ENCODE data around the gene IFT74. TPM values are rescaled to one million over a fixed set of nuclear protein-coding genes. Genes with fewer than 3 reads are reported as not detected.

Gene IFT74
- total and polyA plus RNA-seq, 2 donors (not counting 1 experiment from before 2014, with no cell fraction given) = 12.8 to 18.0 TPM

DNA sequence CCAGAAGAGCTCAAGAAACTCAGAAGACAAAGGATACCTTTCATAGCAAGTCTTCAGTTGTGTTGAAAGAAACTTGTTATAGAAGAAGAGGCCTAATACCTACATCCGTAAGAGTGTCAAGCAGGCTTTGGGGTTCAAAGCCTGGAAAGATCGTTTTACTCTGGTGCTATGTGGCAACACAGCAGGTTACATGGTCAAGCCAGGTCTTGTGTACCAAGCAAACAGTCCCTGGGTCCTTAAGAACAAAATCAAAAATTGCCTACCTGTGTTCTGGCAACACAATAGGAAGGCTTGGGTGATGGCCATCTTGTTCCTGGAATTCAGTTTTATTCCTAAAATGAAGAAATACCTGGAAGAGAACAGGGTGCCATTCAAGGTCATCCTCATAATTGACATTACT is 81.3 kb downstream of the IFT74 start:
- Histone ChIP-seq H3K4me2 (ENCODE audit: extremely low read depth, insufficient read depth, low read length) (no peak overlapping the region), H2AFZ (ENCODE audit: low read length) (no peak overlapping the region), H3K27me3 (ENCODE audit: control insufficient read depth, insufficient read depth, low read length) (no peaks in the 10 kb centered on the region), H3K79me2 (ENCODE audit: control insufficient read depth, insufficient read depth, low read length) (no peaks in the 10 kb centered on the region), H3K36me3 (ENCODE audit: control insufficient read depth, insufficient read depth, low read length) (no peaks in the 10 kb centered on the region), H3K9me3 (ENCODE audit: control insufficient read depth, insufficient read depth, low read depth, low read length) (no peaks in the 10 kb centered on the region), H3K27ac (ENCODE audit: insufficient read depth, low read length) (no peak overlapping the region), H3K9ac (ENCODE audit: insufficient read depth, low read length) (no peak overlapping the region), H3K4me3 (replicated peaks in 1 of 4; ENCODE audit: control extremely low read depth in 1 of 4, insufficient read depth in 1 of 4, low read depth in 3 of 4, low read length in 4 of 4) (no peak overlapping the region), H4K20me1 (ENCODE audit: control insufficient read depth, extremely low read depth, insufficient read depth, low read length) (no peaks in the 10 kb centered on the region), H3K4me1 (ENCODE audit: control insufficient read depth, extremely low read depth, insufficient read depth, low read length) (no peaks in the 10 kb centered on the region)
- TF ChIP-seq, protein P1, sequence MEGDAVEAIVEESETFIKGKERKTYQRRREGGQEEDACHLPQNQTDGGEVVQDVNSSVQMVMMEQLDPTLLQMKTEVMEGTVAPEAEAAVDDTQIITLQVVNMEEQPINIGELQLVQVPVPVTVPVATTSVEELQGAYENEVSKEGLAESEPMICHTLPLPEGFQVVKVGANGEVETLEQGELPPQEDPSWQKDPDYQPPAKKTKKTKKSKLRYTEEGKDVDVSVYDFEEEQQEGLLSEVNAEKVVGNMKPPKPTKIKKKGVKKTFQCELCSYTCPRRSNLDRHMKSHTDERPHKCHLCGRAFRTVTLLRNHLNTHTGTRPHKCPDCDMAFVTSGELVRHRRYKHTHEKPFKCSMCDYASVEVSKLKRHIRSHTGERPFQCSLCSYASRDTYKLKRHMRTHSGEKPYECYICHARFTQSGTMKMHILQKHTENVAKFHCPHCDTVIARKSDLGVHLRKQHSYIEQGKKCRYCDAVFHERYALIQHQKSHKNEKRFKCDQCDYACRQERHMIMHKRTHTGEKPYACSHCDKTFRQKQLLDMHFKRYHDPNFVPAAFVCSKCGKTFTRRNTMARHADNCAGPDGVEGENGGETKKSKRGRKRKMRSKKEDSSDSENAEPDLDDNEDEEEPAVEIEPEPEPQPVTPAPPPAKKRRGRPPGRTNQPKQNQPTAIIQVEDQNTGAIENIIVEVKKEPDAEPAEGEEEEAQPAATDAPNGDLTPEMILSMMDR (conservative IDR thresholded peaks at IDR 0.05 in 1 of 2, IDR thresholded peaks at IDR 0.05 in 1 of 2; ENCODE audit: low read depth in 1 of 2, low read length in 2 of 2) = no peak
- TF ChIP-seq EZH2 (IDR thresholded peaks at IDR 0.05; ENCODE audit: low read length, missing control alignments) = no peak
- DNase-seq (ENCODE audit: low read depth in 2 of 2) = no peak

DNA sequence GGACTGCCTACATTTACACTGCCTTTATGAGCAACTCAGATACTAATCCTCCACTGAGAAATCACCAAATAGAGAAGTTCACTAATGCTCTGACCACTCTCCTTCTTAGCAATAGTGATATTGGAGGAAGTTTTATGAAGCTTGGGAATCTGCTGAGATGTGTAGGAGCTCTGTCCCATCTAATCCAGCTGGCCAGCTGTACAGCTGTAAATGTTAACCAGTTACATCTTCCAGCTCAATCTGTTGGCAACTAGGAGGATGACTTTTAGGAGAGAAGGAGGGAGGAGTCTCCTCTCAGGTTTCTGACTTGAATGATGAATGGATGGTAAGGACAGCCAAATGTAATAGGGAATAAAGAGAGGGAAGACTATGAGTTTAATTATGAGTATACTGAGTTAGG is 85.5 kb downstream of the IFT74 start:
- Histone ChIP-seq H3K4me1 (ENCODE audit: control insufficient read depth, extremely low read depth, insufficient read depth, low read length) (no peaks in the 10 kb centered on the region), H4K20me1 (ENCODE audit: control insufficient read depth, extremely low read depth, insufficient read depth, low read length) (no peaks in the 10 kb centered on the region), H3K36me3 (ENCODE audit: control insufficient read depth, insufficient read depth, low read length) (no peaks in the 10 kb centered on the region), H3K79me2 (ENCODE audit: control insufficient read depth, insufficient read depth, low read length) (no peaks in the 10 kb centered on the region), H3K9ac (ENCODE audit: insufficient read depth, low read length) (no peak overlapping the region), H2AFZ (ENCODE audit: low read length) (no peak overlapping the region), H3K27ac (ENCODE audit: insufficient read depth, low read length) (no peak overlapping the region), H3K4me2 (ENCODE audit: extremely low read depth, insufficient read depth, low read length) (no peak overlapping the region), H3K9me3 (ENCODE audit: control insufficient read depth, insufficient read depth, low read depth, low read length) (no peaks in the 10 kb centered on the region), H3K27me3 (ENCODE audit: control insufficient read depth, insufficient read depth, low read length) (no peaks in the 10 kb centered on the region), H3K4me3 (replicated peaks in 1 of 4; ENCODE audit: control extremely low read depth in 1 of 4, insufficient read depth in 1 of 4, low read depth in 3 of 4, low read length in 4 of 4) (no peak overlapping the region)
- DNase-seq (ENCODE audit: low read depth in 2 of 2) = peak in 1 of 2 donors; percentile 7
- TF ChIP-seq EZH2 (IDR thresholded peaks at IDR 0.05; ENCODE audit: low read length, missing control alignments) = no peak
- TF ChIP-seq, protein P1 (conservative IDR thresholded peaks at IDR 0.05 in 1 of 2, IDR thresholded peaks at IDR 0.05 in 1 of 2; ENCODE audit: low read depth in 1 of 2, low read length in 2 of 2) = no peak

DNA sequence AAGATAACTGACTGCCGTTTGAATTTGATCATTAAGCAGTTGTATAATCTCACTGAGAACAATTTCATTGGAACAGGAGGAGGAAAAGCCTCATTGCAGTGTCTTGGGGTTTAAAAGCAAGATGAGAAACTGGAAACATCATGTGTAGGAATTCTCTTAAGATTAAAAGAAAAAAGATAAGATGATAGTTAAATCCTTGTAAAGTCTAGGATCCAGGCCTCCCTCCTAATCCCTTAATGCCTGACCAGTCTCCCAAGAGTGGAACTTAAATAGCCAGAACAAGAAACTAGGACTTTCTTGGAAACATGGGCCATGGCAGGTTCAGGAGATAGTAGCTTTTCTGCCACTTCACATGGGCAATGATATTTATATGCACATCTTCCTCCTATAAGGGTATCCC is 86.3 kb downstream of the IFT74 start:
- no peak for DNase-seq (ENCODE audit: low read depth in 2 of 2)
- TF ChIP-seq EZH2 (IDR thresholded peaks at IDR 0.05; ENCODE audit: low read length, missing control alignments) = no peak
- TF ChIP-seq, protein P1 (conservative IDR thresholded peaks at IDR 0.05 in 1 of 2, IDR thresholded peaks at IDR 0.05 in 1 of 2; ENCODE audit: low read depth in 1 of 2, low read length in 2 of 2) = no peak
- H3K9ac ChIP-seq (ENCODE audit: insufficient read depth, low read length) = no peak overlapping the region
- H3K27me3 ChIP-seq (ENCODE audit: control insufficient read depth, insufficient read depth, low read length) = no peaks in the 10 kb centered on the region
- no peak overlapping the region for H3K27ac ChIP-seq (ENCODE audit: insufficient read depth, low read length)
- no peaks in the 10 kb centered on the region for H3K9me3 ChIP-seq (ENCODE audit: control insufficient read depth, insufficient read depth, low read depth, low read length)
- no peaks in the 10 kb centered on the region for H3K4me1 ChIP-seq (ENCODE audit: control insufficient read depth, extremely low read depth, insufficient read depth, low read length)
- no peaks in the 10 kb centered on the region for H4K20me1 ChIP-seq (ENCODE audit: control insufficient read depth, extremely low read depth, insufficient read depth, low read length)
- no peak overlapping the region for H3K4me3 ChIP-seq (replicated peaks in 1 of 4; ENCODE audit: control extremely low read depth in 1 of 4, insufficient read depth in 1 of 4, low read depth in 3 of 4, low read length in 4 of 4)
- H3K4me2 ChIP-seq (ENCODE audit: extremely low read depth, insufficient read depth, low read length) = no peak overlapping the region
- no peaks in the 10 kb centered on the region for H3K79me2 ChIP-seq (ENCODE audit: control insufficient read depth, insufficient read depth, low read length)
- H2AFZ ChIP-seq (ENCODE audit: low read length) = no peak overlapping the region
- H3K36me3 ChIP-seq (ENCODE audit: control insufficient read depth, insufficient read depth, low read length) = no peaks in the 10 kb centered on the region
